Endometrial microvascular endothelial cells (primary cell): ENCODE results near the gene ERP44. TPM values are rescaled to one million over a fixed set of nuclear protein-coding genes. Genes with fewer than 3 reads are reported as not detected.
"Not testable (repeated sequence)": the region's sequence is repeated elsewhere in the genome, so short reads cannot be mapped to it uniquely, and the experiment has no call there.

Source experiments
- in situ Hi-C: cut with HindIII; loops from 2 replicates; pipeline ENCODE4 v1.10.0; 2017; ENCODE audit warnings: low sequenced_read_pairs, low pct_unique_long_range_greater_than_20kb; ENCODE audit errors: inconsistent ontology term
- total RNA-seq: library from RNA; depleted of rRNA; stranded (reverse); fragments of >200 nt; gene quantifications from one replicate; pipeline ENCODE4 v1.2.3, GENCODE V29; 2015; ENCODE audit errors: inconsistent ontology term

Gene ERP44
- total RNA-seq: 16.6 TPM

DNA sequence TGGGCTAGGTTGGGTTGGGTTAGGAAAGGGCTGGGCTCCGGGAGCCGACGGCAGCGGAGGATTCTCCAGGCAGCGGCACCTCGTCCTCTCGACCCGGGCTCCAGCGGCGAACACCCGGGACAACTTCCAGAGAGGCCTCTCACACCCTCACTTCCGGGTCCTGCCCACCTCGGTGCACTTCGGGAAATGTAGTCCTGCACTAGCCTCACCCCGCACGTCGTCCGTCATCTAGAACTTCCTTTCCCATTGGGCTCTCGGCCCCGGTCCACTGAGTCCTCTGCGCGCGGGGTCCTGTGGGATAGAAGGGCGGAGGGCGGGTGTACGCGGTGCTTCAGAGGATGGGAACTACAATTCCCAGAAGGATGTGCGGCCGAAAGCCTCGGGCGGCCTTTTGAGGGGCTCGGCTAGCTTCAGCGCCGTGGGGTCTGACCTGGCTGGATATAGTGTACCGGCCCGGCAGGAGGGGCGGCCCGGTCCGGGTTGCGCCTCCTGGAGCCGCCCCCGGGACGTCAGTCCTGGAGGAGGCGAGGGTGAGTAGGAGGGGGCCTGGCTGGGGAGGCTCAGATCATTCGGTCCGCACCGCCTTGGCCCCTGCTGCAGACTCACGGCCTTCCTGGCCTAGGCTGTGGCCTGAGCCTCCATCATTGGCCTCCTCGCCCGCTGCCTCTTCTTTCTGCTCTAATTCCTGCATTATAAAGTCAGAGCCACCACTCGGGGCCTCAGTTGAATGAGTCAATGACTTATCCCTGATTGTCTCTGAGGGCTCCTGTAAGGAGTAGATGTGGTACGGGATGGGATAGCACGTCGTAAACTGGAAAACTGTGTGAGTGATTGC is at the start of gene ERP44, which contains the start of gene INVS:
Gene ERP44 (minus strand): TSS at position 114 of the 835 bp plus-strand sequence. CDS start 160 bp downstream, outside the sequence.
Gene INVS (plus strand): TSS at position 357 of the 835 bp plus-strand sequence. CDS start 5,279 bp downstream, outside the sequence.
- in situ Hi-C loops: no loop called here

DNA sequence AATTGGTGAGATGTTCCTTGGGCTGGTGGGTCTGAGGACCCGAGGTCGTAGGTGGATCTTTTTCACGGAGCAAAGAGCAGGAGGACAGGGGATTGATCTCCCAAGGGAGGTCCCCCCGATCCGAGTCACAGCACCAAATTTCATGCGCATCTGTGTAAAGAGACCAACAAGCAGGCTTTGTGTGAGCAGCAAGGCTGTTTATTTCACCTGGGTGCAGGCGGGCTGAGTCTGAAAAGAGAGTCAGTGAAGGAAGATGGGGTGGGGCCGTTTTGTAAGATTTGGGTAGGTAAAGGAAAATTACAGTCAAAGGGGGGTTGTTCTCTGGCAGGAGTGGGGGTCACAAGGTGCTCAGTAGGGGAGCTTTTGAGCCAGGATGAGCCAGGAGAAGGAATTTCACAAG is 47.2 kb upstream of the ERP44 start:
- in situ Hi-C loops: not testable (repeated sequence)

DNA sequence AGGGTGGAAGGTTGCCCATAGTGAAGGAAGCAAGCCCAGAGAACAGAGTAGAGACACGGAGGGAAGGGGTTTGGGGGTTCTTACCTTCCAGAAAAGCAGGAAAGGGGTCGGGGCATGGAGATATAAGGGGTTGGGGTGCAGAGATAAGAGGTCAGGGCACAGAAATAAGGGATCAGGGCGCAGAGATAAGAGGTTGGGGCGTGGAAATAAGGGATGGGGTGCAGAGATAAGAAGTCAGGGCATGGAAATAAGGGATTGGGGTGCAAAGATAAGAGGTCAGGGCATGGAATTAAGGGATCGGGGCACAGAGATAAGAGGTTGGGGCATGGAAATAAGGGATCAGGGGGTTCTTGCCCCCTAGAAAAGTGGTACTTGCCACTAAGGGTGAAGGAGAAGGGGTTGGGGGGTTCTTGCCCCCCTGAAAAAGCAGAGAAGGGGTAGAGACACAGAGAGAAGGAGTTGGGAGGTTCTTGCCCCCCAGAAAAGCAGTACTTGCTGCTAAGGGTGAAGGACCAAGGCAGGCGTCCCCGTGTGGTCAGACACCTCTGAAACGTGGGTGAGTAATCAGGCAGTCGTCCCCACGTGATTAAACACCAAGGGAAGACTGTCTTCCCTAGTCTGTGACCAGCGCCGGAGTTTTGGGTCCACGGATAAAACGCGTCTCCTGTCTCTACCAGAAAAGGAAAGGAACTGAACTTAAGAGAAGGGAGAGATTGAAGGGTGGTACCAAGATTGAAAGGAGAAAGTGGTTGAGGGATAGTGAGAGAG is 46.6 kb upstream of the ERP44 start:
- in situ Hi-C loops: not testable (repeated sequence)

DNA sequence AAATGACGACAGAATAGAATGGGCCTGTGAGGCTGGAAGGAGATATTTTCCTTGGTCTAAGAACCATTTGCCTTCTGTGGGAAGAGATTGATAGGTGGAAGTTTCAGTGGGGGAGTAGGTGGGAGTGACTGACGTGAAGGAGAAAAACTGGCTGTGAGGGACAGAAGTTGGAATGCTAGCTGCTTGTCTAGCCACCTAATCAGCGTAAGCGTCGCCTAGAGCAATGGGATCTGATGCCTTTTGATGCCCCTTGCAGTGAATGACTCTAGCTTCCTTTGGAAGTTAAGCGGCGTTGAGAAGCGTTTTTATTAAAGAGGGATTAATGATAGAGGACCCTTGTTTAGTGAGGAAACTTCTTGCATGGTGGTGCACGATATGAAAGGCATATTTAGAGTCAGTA is 43.1 kb upstream of the ERP44 start:
- in situ Hi-C loops: not testable (repeated sequence)

DNA sequence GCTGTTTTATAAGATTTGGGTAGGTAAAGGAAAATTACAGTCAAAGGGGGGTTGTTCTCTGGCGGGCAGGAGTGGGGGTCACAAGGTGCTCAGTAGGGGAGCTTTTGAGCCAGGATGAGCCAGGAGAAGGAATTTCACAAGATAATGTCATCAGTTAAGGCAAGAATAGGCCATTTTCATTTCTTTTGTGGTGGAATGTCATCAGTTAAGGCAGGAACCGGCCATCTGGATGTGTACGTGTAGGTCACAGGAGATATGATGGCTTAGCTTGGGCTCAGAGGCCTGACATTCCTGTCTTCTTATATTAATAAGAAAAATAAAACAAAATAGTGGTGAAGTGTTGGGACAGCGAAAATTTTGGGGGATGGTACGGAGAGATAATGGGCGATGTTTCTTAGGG is 41.5 kb upstream of the ERP44 start:
- in situ Hi-C loops: not testable (repeated sequence)

DNA sequence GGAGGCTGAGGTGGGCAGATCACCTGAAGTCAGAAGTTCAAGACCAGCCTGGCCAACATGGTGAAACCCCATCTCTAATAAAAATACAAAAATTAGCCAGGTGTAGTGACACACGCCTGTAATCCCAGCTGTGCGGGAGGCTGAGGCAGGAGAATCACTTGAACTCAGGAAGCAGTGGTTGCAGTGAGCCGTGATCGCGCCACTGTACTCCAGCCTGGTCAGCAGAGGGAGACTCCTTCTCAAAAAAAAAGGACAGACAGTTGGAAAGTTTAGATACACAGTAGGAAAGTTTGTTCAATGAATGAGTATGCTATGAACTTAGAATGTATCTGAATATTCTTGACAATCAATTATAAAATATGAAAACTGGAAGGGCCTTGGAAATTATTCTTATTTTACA is 38.0 kb upstream of the ERP44 start:
- in situ Hi-C loops: not testable (repeated sequence)

DNA sequence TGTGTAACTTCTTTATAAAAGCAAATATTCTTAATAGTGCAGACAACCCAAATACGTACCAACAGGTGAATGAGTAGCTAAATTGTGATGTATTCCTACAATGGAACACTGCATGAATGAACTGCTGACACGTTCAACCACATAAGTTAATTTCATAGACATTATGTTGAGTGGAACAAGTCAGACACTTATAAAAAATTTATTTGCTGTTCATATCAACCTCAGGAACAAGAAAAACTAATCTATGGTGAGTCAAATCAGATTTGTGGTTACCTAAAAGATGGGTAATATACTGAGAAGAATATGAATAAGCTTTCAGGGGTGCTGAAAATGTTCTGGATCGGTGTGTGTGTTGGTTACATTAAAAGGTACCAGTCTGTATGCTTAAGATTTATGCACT is 35.9 kb upstream of the ERP44 start:
- in situ Hi-C loops: no loop called here

DNA sequence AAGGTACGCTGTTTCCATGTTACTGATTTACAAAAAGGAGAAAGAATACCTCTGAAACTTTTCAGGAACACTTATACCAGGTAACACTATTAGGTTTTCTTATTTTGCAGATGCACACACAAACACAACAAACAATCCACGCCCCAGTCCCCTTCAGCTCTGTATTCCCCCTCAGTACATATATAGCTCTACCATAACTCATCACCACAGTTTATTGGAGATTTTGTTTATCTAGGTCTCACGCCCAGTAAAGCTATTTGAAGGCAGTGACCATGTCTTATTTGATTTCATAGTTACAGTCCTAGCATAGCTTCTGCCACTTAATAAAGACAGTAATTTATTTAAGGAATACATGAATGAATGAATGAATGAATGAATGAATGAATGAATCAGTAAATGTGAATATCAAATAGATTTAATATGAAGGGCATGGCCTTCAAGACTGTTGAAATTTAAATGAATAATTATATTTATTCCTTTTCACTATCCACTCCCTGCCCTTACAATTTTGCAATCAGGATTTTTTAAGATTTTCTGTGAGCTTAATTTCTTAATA is 33.2 kb upstream of the ERP44 start:
- in situ Hi-C loops: no loop called here

DNA sequence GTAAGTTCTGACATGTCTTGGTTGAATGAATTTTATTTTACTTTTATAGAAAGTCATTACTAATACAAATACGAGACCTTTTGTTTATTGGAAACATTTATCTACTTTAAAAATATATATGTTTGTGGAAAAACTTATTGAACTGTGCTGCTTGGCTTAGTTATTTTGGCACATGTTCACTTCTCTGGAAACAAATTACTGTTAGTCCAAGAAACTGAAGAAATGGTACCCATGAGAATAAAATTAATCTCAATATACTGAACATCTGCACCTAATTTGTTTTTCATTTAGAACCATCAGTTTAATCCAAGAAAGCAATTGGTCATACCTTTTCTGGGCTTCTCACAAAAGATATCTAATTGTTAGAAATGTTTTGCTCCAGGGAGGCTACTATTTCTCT is 32.4 kb upstream of the ERP44 start:
- in situ Hi-C loops: no loop called here

DNA sequence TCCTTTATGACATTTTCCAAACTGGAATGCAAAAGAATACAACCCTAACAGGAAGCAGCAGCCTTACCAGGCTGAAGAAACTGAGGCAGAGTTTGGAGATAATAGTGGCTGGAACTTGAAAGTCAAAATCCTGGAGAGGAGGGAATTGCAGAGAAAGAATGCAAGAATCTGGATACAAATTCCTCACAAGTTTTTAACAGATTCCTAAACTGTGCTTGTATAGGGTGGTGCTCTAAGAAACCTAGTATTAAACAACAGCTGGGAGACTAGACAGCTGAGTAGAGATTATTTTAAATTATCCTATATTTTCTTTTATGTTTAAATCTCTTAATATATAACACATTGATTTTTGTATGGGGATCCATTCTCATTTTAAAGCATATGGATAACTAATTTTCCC is 31.0 kb upstream of the ERP44 start:
- in situ Hi-C loops: no loop called here

DNA sequence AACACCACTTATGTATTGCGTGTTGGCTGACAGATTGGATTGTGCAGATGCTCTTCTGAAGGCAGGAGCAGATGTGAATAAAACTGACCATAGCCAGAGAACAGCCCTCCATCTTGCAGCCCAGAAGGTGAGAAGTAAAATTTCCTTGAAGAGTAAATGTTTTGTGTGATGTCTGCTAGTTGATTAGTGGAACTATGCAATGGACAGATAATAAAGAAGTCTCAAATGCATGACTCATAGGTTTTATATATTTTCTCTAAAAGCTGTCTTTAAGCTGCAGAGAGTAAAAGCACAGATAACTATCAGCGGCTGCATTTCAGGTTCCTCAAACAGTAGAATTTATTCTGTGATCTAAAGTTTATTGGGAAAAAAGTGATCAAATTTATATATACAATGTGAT is 27.6 kb upstream of the ERP44 start:
- in situ Hi-C loops: no loop called here

DNA sequence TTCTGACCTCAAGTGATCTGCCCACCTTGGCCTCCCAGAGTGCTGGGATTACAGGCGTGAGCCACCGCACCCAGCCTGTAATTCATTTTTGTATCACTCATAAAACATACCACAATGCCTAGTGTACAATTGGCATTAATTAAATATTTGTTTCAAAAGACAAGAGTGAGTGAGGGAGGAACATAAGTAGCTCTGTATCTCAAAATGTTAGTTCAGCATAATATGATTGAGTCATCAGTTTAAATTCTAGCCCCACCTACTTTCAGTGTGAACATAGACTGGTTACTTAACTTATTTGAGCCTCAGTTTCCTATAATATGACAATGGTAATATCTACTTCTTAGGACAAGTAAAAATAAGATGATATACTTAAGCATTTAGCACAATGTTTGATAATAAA is 27.1 kb upstream of the ERP44 start:
- in situ Hi-C loops: no loop called here

DNA sequence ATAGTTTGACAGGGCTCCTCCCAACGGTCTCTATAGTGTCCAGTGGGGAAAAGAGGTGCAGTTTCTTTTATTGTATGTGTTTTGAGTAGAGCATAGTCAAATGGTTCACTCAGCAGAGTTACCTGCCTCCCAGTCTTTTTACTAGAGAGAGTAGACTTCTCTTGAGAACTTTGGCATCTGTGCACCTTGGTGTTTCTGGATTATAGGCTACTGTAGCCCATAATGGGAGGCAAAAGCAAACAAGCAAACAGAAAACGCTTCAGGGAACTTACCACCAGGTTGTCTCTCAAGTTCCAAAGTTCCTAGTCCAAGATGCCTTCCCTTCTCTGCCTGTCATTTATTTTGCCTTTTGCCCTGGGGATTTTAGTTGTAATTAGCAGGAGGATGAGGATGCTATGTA is 26.4 kb upstream of the ERP44 start:
- in situ Hi-C loops: no loop called here

DNA sequence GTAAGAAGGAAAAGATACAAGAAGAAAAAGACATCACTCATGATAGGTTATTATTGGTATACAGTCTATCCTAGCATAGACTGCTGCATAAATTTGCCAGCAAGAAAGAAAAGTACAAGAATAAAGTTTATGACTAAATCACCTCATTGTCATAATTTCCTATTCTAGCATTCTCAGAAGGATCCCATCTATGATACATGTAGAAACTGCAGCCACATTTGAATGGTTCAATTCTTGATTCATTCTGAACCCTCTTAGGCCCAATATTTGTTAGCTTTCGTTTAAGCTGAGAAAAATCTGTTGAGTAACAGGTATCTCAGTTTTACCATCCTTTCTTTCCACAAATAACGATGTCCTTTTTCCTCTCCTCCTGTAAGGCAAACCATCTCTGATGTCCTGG is 21.5 kb upstream of the ERP44 start:
- in situ Hi-C loops: no loop called here

DNA sequence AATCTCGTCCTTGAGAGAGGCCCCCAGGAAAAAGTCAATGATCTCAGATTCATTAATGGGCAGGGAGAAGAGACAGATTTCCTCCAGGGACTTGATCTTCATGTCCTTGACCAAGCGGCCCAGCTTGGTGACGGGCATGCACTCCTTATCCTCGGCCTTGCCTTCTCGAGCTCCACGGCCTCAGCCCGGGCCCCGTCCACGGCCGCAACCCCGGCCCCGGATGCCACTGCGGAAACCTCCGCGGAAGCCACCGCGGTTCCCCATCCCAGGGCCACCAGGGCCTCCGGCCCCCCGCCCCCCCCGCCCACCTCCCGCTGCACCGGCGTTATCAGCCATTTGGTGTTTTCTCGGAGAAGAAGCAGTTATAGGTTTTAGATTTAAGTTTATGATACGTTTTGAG is 18.5 kb upstream of the ERP44 start:
- in situ Hi-C loops: no loop called here

DNA sequence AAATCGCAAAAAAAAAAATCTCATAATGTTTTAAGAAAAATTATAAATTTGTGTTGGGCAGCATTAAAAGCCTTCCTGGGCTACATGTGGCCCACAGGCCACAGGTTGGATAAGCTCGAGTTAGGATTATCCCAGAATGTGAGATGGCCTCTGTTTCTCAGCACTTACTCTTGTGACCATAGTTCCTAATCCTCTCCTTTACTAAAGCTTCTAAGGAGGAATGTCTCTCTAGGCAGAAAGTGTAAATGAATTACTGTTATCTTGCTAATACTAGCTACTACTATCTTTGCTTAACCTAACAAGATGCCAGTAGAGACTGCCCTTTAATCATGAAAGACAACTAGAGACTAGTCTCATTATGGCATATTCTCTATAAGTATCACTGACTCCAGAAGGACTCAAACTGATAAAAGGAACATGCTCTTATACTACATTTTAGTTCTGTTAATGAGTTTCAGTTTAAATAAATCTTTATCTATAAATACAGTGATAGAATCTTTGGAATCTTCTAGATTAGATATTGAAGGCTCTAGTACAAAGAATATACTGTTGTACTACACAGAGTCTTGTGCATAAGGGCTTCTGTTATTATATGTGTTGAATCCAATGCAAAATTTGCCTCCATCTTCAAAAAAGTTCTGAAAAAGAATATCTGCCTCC is 14.0 kb upstream of the ERP44 start:
- in situ Hi-C loops: no loop called here

DNA sequence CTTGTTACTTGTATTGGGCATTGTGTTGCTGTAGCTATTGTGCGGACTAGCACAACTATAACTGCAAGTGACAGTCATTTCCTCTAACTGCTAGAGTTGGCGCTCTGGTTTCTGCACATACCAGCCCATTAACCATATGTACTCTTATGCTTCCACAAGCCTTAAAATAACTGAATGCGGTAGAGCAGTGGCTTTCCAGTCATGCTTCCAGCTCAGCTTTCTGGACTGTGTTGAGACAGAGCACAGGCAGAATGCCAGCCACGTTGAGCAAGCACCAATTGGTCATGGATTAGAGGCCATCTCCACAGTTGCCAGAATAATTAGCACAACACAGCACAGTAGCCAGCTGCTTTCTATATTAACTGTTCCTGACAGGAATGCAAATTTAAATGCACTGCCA is 12.4 kb upstream of the ERP44 start:
- in situ Hi-C loops: no loop called here

DNA sequence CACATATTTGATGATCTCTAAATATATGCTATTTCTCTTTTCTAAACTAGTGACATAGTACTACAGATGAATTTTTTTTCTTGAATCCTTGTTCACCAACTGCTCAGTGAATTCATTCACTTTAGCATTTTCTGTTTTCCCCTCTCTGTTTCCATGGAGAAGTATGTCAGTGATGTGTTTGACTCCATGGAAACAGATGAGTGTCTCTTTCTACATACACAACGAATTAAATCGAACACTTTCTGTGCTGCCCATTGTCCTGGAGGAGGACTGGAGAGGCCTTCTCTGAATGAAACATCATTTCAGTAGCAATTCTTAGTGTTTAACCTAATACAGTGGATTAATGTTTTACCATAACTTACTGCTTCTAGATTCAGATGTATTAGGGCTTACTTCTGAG is 9.8 kb upstream of the ERP44 start:
- in situ Hi-C loops: no loop called here

DNA sequence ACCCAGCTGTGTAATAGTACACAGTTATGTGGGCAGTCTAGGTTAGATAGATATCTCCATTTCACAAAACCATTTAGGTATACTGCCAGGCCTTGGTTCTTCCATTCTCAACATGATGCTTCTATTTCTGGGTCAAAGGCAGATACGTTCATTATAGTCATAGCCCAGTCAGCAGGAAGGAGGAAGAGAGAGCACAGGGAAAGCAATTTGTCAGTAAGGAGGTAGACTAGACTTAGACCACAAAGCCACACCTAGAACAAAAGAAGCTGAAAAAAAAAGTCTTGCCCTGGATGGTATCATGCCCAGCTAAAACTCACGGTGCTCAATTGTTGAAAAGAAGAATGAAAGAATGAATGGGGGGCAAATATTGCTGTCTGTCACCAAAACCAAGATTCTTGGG is 7.8 kb upstream of the ERP44 start:
- in situ Hi-C loops: no loop called here
